Activated CD8-positive, alpha-beta memory T cell treated with anti-CD3 and anti-CD28 coated beads for 1 hour (primary cell): ENCODE measurements around the gene SMKR1.
"Not testable (repeated sequence)": the region's sequence is repeated elsewhere in the genome, so short reads cannot be mapped to it uniquely, and the experiment has no call there.

Experiments used
- DNase-seq, 2 donors: peaks; one replicate each; pipeline ENCODE4 v3.0.0-alpha.2; 2020; ENCODE audit warnings: low read depth in 1 of 2; ENCODE audit errors: extremely low read depth in 1 of 2

Gene SMKR1

GRCh38 chr7:129501760-129502707, at the start of gene SMKR1:
Gene SMKR1, plus strand, starts transcription at chr7:129502531. Its CDS starts 294 bp downstream, at chr7:129502825.
- peak; percentile 71 to 90 for DNase-seq

- DNase-seq, result no peak
Observed at GRCh38 chr7:129452589-129453231, 49.6 kb upstream of the SMKR1 start.

- DNase-seq, result no peak
Observed at GRCh38 chr7:129453510-129454248, 48.7 kb upstream of the SMKR1 start.

- DNase-seq, result no peak
Observed at GRCh38 chr7:129454249-129454551, 48.1 kb upstream of the SMKR1 start.

GRCh38 chr7:129456421-129456820, 45.9 kb upstream of the SMKR1 start:
- no peak for DNase-seq

GRCh38 chr7:129457101-129457500, 45.2 kb upstream of the SMKR1 start:
- DNase-seq, result no peak

- DNase-seq, result no peak
Observed at GRCh38 chr7:129458171-129458570, 44.2 kb upstream of the SMKR1 start.

- DNase-seq, result no peak
Observed at GRCh38 chr7:129461809-129462208, 40.5 kb upstream of the SMKR1 start.

GRCh38 chr7:129462420-129462819, 39.9 kb upstream of the SMKR1 start:
- DNase-seq, result no peak

- no peak for DNase-seq
Observed at GRCh38 chr7:129464194-129464593, 38.1 kb upstream of the SMKR1 start.

GRCh38 chr7:129465080-129465479, 37.3 kb upstream of the SMKR1 start:
- no peak for DNase-seq

- no peak for DNase-seq
Observed at GRCh38 chr7:129466796-129467195, 35.5 kb upstream of the SMKR1 start.

GRCh38 chr7:129468087-129468486, 34.2 kb upstream of the SMKR1 start:
- no peak for DNase-seq

GRCh38 chr7:129468547-129468946, 33.8 kb upstream of the SMKR1 start:
- DNase-seq, result no peak

- no peak for DNase-seq
Observed at GRCh38 chr7:129469930-129470329, 32.4 kb upstream of the SMKR1 start.

- DNase-seq, result no peak
Observed at GRCh38 chr7:129470411-129470810, 31.9 kb upstream of the SMKR1 start.

GRCh38 chr7:129471402-129471827, 30.9 kb upstream of the SMKR1 start:
- no peak for DNase-seq

- DNase-seq, result not testable (repeated sequence)
Observed at GRCh38 chr7:129475931-129476330, 26.4 kb upstream of the SMKR1 start.

GRCh38 chr7:129476398-129476797, 25.9 kb upstream of the SMKR1 start:
- not testable (repeated sequence) for DNase-seq

GRCh38 chr7:129479831-129480230, 22.5 kb upstream of the SMKR1 start:
- DNase-seq, result no peak

GRCh38 chr7:129480674-129481363, 21.5 kb upstream of the SMKR1 start:
- no peak for DNase-seq
